ENCODE data around the gene SLC13A2. TPM values are rescaled to one million over a fixed set of nuclear protein-coding genes. Genes with fewer than 3 reads are reported as not detected.

SLC13A2 gene
- polyA plus RNA-seq, 4 donors: 40.5 to 320 (median 211) TPM

DNA sequence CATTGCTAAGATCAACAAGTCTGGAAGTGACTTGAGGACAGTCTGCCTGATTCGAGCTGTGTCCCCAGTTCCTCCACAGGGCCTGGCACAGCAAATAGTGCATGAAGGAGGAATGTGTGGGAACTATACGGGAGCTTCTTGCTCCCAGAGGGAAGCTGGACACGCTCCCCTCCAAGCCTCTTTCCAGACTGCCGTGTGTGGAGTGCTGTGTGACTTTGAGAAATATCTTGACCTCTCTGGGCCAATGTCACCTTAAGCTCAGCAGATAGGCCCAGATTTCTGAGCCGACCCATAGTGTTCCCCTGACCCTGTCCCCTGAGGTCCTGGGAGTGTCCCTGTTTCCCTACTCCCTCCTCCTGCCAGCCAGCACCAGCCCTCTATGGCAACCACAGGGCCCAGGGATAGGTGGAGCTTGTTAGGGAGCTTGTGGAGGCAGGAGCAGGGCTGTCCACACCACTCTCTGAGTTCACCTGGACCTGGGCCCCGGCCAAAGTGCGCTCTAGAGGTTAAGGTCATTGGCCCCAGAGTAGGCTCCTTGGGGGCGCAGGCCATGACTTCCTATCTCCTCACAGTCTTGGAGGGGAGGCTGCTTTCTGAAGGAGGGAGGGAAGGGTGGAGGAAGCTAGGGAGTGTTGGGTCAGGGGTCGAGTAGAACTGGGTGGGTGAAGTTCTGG lies 26.4 kb downstream of the SLC13A2 start:
- Histone ChIP-seq H3K36me3 (ENCODE audit: control insufficient read depth in 3 of 3, insufficient read depth in 2 of 3, low read depth in 1 of 3, low read length in 3 of 3) (peaks cover 0 to 23% (median 3%) of the 10 kb centered on the region in 3 donors), H3K9me3 (ENCODE audit: control insufficient read depth in 2 of 2, insufficient read depth in 1 of 2, low read depth in 1 of 2, low read length in 1 of 2) (no peaks in the 10 kb centered on the region), H3K27me3 (ENCODE audit: control insufficient read depth in 3 of 3, insufficient read depth in 3 of 3, low read length in 3 of 3) (no peaks in the 10 kb centered on the region), H3K4me1 (ENCODE audit: control insufficient read depth in 3 of 3, insufficient read depth in 2 of 3, low read depth in 1 of 3, low read length in 2 of 3) (peaks cover 0 to 16% (median 0%) of the 10 kb centered on the region in 3 donors), H3K4me3 (ENCODE audit: low read depth in 1 of 3, low read length in 3 of 3) (no peak overlapping the region), H3K27ac (ENCODE audit: low read depth in 1 of 3, low read length in 2 of 3) (no peak overlapping the region)
- FAIRE-seq (no peak), DNase-seq (no peak)
- WGBS, 3 donors: 57 to 69% (median 59%) methylated on average over 8 to 9 of the region's 9 CpGs

- WGBS, 3 donors: 58 to 66% (median 59%) methylated on average over 11 to 13 of the region's 13 CpGs
- peaks cover 0 to 16% (median 0%) of the 10 kb centered on the region in 3 donors for H3K4me1 ChIP-seq (ENCODE audit: control insufficient read depth in 3 of 3, insufficient read depth in 2 of 3, low read depth in 1 of 3, low read length in 2 of 3)
- FAIRE-seq (no peak), DNase-seq (no peak)
- no peak overlapping the region for H3K27ac ChIP-seq (ENCODE audit: low read depth in 1 of 3, low read length in 2 of 3)
- no peak overlapping the region for H3K4me3 ChIP-seq (ENCODE audit: low read depth in 1 of 3, low read length in 3 of 3)
- peaks cover 0 to 14% (median 0%) of the 10 kb centered on the region in 3 donors for H3K36me3 ChIP-seq (ENCODE audit: control insufficient read depth in 3 of 3, insufficient read depth in 2 of 3, low read depth in 1 of 3, low read length in 3 of 3)
- no peaks in the 10 kb centered on the region for H3K9me3 ChIP-seq (ENCODE audit: control insufficient read depth in 2 of 2, insufficient read depth in 1 of 2, low read depth in 1 of 2, low read length in 1 of 2)
- peaks cover 0 to 4% (median 0%) of the 10 kb centered on the region in 3 donors for H3K27me3 ChIP-seq (ENCODE audit: control insufficient read depth in 3 of 3, insufficient read depth in 3 of 3, low read length in 3 of 3)
Observed at GRCh38 chr17:28500712-28501379, 27.4 kb downstream of the SLC13A2 start.

DNA sequence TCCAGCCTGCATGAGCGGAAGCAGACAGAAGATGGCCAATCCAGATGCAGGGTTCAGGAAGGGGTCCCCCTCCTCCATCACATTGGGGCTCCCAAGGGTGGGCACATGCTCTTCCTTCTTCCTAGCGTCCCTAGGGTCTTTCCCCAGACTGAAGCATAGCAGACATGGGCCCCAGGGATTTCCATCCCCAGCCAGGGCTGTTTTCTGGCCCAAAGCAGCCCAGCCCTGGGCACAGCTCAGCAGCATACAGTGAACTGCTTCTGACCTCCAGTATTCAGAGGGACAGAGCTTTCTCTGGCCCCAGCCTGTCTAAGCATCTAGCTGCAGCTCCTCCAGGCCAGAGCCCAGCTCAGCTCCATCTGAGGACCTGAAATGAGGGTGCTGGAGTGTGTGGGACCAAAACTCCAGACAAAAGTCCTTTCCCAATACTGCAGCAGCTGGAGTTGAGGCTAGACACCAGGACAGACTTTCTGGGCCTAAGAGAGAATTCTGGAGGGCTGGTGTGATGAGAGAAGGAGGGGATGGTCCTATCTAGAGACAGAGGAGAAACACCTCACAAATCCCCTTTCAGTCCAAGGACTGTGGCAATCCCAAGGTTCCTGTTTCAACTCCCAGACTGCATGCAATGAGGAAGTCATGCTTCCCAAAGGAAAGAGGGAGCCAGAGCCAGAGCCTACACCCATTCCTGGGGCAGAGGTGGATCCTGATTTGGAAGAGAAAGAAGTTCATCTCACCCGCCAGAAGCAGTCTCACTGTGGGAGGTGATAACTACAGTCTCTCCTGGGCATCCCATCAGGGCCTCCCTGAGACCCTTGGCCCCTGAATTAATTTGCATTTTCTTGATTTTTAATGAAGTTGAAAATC lies 28.2 kb downstream of the SLC13A2 start:
- Histone ChIP-seq H3K36me3 (ENCODE audit: control insufficient read depth in 3 of 3, insufficient read depth in 2 of 3, low read depth in 1 of 3, low read length in 3 of 3) (peaks cover 0 to 6% (median 0%) of the 10 kb centered on the region in 3 donors), H3K27ac (ENCODE audit: low read depth in 1 of 3, low read length in 2 of 3) (no peak overlapping the region), H3K4me1 (ENCODE audit: control insufficient read depth in 3 of 3, insufficient read depth in 2 of 3, low read depth in 1 of 3, low read length in 2 of 3) (peaks cover 0 to 16% (median 0%) of the 10 kb centered on the region in 3 donors), H3K9me3 (ENCODE audit: control insufficient read depth in 2 of 2, insufficient read depth in 1 of 2, low read depth in 1 of 2, low read length in 1 of 2) (no peaks in the 10 kb centered on the region), H3K4me3 (ENCODE audit: low read depth in 1 of 3, low read length in 3 of 3) (no peak overlapping the region), H3K27me3 (ENCODE audit: control insufficient read depth in 3 of 3, insufficient read depth in 3 of 3, low read length in 3 of 3) (peaks cover 0 to 6% (median 0%) of the 10 kb centered on the region in 3 donors)
- FAIRE-seq (no peak), DNase-seq (no peak)
- WGBS, 3 donors: 60 to 68% (median 67%) methylated on average over 2 to 3 of the region's 3 CpGs

DNA sequence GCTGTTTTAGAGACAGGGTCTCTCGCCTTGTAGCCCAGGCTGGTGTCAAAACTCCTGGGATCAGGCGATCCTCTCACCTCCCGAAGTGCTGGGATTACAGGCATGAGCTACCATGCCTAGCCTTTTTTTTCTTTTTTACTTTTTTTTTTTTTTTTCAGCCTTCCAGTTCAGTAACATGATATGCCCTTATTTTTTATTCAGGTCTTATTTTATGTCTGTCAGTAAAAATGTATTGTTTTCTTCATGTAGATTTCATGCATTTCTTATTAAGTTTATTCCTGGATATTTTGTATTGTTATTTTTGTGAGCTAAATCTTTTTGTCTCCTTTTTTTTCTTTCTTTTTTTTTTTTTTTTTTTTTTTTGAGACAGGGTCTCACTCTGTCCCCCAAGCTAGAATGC lies 30.0 kb downstream of the SLC13A2 start:
- no peak for FAIRE-seq
- no peaks in the 10 kb centered on the region for H3K9me3 ChIP-seq (ENCODE audit: control insufficient read depth in 2 of 2, insufficient read depth in 1 of 2, low read depth in 1 of 2, low read length in 1 of 2)
- H3K4me3 ChIP-seq (ENCODE audit: low read depth in 1 of 3, low read length in 3 of 3): no peak overlapping the region
- H3K4me1 ChIP-seq (ENCODE audit: control insufficient read depth in 3 of 3, insufficient read depth in 2 of 3, low read depth in 1 of 3, low read length in 2 of 3): peaks cover 0 to 23% (median 0%) of the 10 kb centered on the region in 3 donors
- peaks cover 0 to 22% (median 10%) of the 10 kb centered on the region in 3 donors for H3K27me3 ChIP-seq (ENCODE audit: control insufficient read depth in 3 of 3, insufficient read depth in 3 of 3, low read length in 3 of 3)
- peaks cover 0 to 2% (median 0%) of the 10 kb centered on the region in 3 donors for H3K36me3 ChIP-seq (ENCODE audit: control insufficient read depth in 3 of 3, insufficient read depth in 2 of 3, low read depth in 1 of 3, low read length in 3 of 3)
- DNase-seq: no peak
- WGBS, 3 donors: 77 to 94% (median 87%) methylated on average over 3 of the region's 3 CpGs
- H3K27ac ChIP-seq (ENCODE audit: low read depth in 1 of 3, low read length in 2 of 3): no peak overlapping the region

GRCh38 chr17:28505986-28506665 lies 32.7 kb downstream of the SLC13A2 start, which contains the start of gene FOXN1:
TSS of gene FOXN1 (plus strand) at chr17:28506348. CDS start at chr17:28523970, 17,622 bp downstream.
- FAIRE-seq (no peak), DNase-seq (no peak)
- Histone ChIP-seq H3K9me3 (ENCODE audit: control insufficient read depth in 2 of 2, insufficient read depth in 1 of 2, low read depth in 1 of 2, low read length in 1 of 2) (no peaks in the 10 kb centered on the region), H3K27me3 (ENCODE audit: control insufficient read depth in 3 of 3, insufficient read depth in 3 of 3, low read length in 3 of 3) (peaks cover 0 to 35% (median 11%) of the 10 kb centered on the region in 3 donors), H3K4me1 (ENCODE audit: control insufficient read depth in 3 of 3, insufficient read depth in 2 of 3, low read depth in 1 of 3, low read length in 2 of 3) (peaks cover 0 to 7% (median 0%) of the 10 kb centered on the region in 3 donors), H3K4me3 (ENCODE audit: low read depth in 1 of 3, low read length in 3 of 3) (no peak within 1 kb of the TSS), H3K27ac (ENCODE audit: low read depth in 1 of 3, low read length in 2 of 3) (no peak within 1 kb of the TSS), H3K36me3 (ENCODE audit: control insufficient read depth in 3 of 3, insufficient read depth in 2 of 3, low read depth in 1 of 3, low read length in 3 of 3) (no peaks in the 10 kb centered on the region)
- 82 to 90% (median 87%) methylated on average over 22 to 28 of the region's 28 CpGs for WGBS, 3 donors

GRCh38 chr17:28506763-28507487 lies 33.5 kb downstream of the SLC13A2 start:
- 78 to 87% (median 79%) methylated on average over 14 of the region's 14 CpGs for WGBS, 3 donors
- Histone ChIP-seq H3K9me3 (ENCODE audit: control insufficient read depth in 2 of 2, insufficient read depth in 1 of 2, low read depth in 1 of 2, low read length in 1 of 2) (no peaks in the 10 kb centered on the region), H3K4me1 (ENCODE audit: control insufficient read depth in 3 of 3, insufficient read depth in 2 of 3, low read depth in 1 of 3, low read length in 2 of 3) (peaks cover 0 to 7% (median 0%) of the 10 kb centered on the region in 3 donors), H3K4me3 (ENCODE audit: low read depth in 1 of 3, low read length in 3 of 3) (no peak overlapping the region), H3K36me3 (ENCODE audit: control insufficient read depth in 3 of 3, insufficient read depth in 2 of 3, low read depth in 1 of 3, low read length in 3 of 3) (no peaks in the 10 kb centered on the region), H3K27me3 (ENCODE audit: control insufficient read depth in 3 of 3, insufficient read depth in 3 of 3, low read length in 3 of 3) (peaks cover 0 to 35% (median 11%) of the 10 kb centered on the region in 3 donors), H3K27ac (ENCODE audit: low read depth in 1 of 3, low read length in 2 of 3) (no peak overlapping the region)
- no peak for DNase-seq
- no peak for FAIRE-seq

DNA sequence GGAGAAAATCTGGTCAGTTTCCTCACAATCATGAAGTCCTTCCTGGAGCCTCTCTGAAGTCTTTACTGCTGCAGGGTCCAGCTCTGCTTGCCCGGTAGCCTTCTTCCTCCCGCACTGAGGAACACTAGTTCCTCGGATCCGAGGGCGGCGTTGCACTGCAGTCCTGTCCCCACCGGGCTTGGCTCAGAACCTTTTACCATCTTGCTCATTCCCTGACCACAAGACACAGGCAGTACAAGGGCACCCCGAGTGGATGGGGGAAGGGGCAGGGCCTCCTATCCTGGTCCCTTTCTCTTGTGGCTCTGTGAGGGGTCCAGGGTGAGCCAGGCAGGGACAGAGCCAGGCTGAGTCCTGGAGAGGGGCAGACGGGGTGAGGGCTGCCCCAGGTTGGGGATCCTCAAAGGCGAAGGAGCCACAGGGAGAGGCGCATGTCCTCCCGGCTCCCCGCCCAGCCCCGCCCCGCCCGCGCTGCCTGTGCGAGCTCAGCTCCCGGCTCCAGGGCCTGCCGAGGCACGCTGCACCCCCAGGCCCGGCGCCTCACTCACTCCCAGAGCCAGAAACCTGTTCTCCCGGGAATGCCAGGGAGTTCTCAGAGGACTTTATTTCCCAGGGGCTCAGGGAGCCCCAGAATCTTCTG lies 34.2 kb downstream of the SLC13A2 start:
- H3K4me1 ChIP-seq (ENCODE audit: control insufficient read depth in 3 of 3, insufficient read depth in 2 of 3, low read depth in 1 of 3, low read length in 2 of 3): peaks cover 0 to 7% (median 0%) of the 10 kb centered on the region in 3 donors
- no peak overlapping the region for H3K4me3 ChIP-seq (ENCODE audit: low read depth in 1 of 3, low read length in 3 of 3)
- DNase-seq (no peak), FAIRE-seq (no peak)
- no peaks in the 10 kb centered on the region for H3K36me3 ChIP-seq (ENCODE audit: control insufficient read depth in 3 of 3, insufficient read depth in 2 of 3, low read depth in 1 of 3, low read length in 3 of 3)
- no peak overlapping the region for H3K27ac ChIP-seq (ENCODE audit: low read depth in 1 of 3, low read length in 2 of 3)
- peaks cover 0 to 38% (median 11%) of the 10 kb centered on the region in 3 donors for H3K27me3 ChIP-seq (ENCODE audit: control insufficient read depth in 3 of 3, insufficient read depth in 3 of 3, low read length in 3 of 3)
- no peaks in the 10 kb centered on the region for H3K9me3 ChIP-seq (ENCODE audit: control insufficient read depth in 2 of 2, insufficient read depth in 1 of 2, low read depth in 1 of 2, low read length in 1 of 2)
- WGBS, 3 donors: 28 to 40% (median 36%) methylated on average over 23 to 24 of the region's 24 CpGs

Data from small intestine (tissue), 7 donors.